ENCODE data around the gene GASK1B. TPM values are rescaled to one million over a fixed set of nuclear protein-coding genes. Genes with fewer than 3 reads are reported as not detected.

The GASK1B gene
- total RNA-seq, 2 donors from 2014 or later, result 20.2 to 27.3 TPM

DNA sequence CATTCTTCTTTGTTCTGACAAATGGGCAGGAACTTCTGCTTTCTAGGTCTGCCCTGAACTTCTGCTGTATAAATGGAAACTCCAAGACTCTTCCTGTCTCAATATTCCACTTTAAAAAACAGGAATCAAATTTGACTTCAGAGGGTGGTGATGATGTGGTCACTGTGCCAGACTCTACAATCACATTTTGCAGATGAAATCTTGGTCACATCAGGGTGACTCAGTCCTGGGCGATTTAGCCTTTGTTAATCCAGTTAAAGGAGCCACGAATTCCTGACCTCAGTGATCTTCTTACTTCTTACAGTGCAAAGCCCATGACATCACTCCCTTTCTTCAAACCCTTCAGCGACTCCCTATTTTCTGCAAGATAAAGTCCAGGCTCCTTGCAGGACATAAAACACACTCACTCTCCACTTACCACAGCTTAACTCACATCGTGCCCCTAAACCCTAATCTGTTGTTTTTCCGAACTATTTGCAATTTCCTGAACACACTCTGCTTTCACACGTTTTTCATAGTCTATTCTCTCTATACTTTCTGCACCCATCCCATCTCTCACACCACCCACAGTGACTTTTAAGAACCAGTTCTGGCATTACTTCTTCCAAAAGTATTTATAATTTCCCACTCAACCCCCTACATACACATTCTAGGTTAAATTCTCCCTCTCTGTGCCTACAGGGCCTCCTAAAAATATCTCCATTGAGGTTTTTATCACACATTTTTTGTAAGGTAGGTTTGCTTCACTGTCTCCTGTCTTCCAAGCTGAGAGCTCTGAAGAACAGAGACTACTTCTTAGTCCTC is 11.1 kb downstream of the GASK1B start:
- no peak for TF ChIP-seq POLR2AphosphoS5 (IDR thresholded peaks at IDR 0.05)
- no peak for TF ChIP-seq CTCF (IDR thresholded peaks at IDR 0.05)
- no peak for TF ChIP-seq POLR2A (IDR thresholded peaks at IDR 0.05)
- no peak overlapping the region for H3K4me3 ChIP-seq
- 67% methylated on average over 6 of the region's 6 CpGs for WGBS

GRCh38 chr4:158159718-158160094 is 13.1 kb downstream of the GASK1B start:
- H3K9me3 ChIP-seq, result no peaks in the 10 kb centered on the region
- no peaks in the 10 kb centered on the region for H3K36me3 ChIP-seq
- H3K27me3 ChIP-seq (replicated peaks; ENCODE audit: insufficient read depth), result no peaks in the 10 kb centered on the region
- TF ChIP-seq CTCF (IDR thresholded peaks at IDR 0.05), result no peak
- TF ChIP-seq POLR2A (IDR thresholded peaks at IDR 0.05), result no peak
- TF ChIP-seq POLR2AphosphoS5 (IDR thresholded peaks at IDR 0.05), result no peak
- H3K4me1 ChIP-seq (replicated peaks), result no peaks in the 10 kb centered on the region
- 51% methylated on average over 4 of the region's 4 CpGs for WGBS
- intact Hi-C loops (cut with DNase I), result no loop called here
- H3K27ac ChIP-seq, result no peak overlapping the region
- DNase-seq (ENCODE audit: low spot score), result no peak
- no peak overlapping the region for H3K4me3 ChIP-seq

More for the DNA sequence above, 11.1 kb downstream of the GASK1B start:
- Histone ChIP-seq H3K4me1 (replicated peaks) (no peaks in the 10 kb centered on the region), H3K27me3 (replicated peaks; ENCODE audit: insufficient read depth) (no peaks in the 10 kb centered on the region), H3K9me3 (no peaks in the 10 kb centered on the region), H3K27ac (no peak overlapping the region), H3K36me3 (no peaks in the 10 kb centered on the region)
- intact Hi-C loops (cut with DNase I), result no loop called here
- DNase-seq (ENCODE audit: low spot score), result no peak

DNA sequence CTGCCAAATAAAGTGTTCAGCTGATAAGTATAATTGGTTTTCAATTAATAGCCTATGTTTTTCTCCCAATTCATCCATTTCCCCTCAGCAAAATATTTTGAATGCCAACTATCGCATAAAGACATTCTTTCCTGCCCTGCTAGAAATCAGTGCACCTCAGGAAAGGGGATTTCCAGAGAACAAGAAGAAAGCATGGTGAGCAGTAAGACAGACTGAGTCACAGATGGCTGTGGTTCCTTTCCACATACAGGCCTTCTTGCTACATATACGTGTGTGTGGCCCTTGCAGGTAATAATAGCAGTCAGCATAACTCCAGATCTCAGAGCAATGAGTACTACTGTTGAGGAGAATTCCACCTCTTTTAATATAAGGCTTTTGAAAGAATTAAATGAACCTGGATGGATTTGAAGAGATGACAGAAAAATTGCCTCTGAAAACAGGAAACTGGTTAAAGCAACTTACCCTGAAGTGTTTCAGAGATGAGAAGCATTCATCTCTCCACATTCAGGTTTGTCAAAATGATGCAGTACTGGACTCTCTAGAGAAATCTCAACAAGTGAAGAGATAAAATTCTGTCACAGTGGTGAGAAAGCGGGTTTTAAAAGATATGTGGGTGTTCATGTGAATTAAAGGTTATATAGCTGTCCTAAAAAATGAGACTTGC is 13.6 kb downstream of the GASK1B start:
- no peaks in the 10 kb centered on the region for H3K4me1 ChIP-seq (replicated peaks)
- no peak overlapping the region for H3K4me3 ChIP-seq
- no peaks in the 10 kb centered on the region for H3K9me3 ChIP-seq
- H3K36me3 ChIP-seq, result no peaks in the 10 kb centered on the region
- intact Hi-C loops (cut with DNase I), result no loop called here
- no peak overlapping the region for H3K27ac ChIP-seq
- WGBS, result 73% methylated on average over 3 of the region's 3 CpGs
- no peaks in the 10 kb centered on the region for H3K27me3 ChIP-seq (replicated peaks; ENCODE audit: insufficient read depth)
- no peak for TF ChIP-seq POLR2A (IDR thresholded peaks at IDR 0.05)
- TF ChIP-seq CTCF (IDR thresholded peaks at IDR 0.05), result no peak
- no peak for TF ChIP-seq POLR2AphosphoS5 (IDR thresholded peaks at IDR 0.05)
- DNase-seq (ENCODE audit: low spot score), result no peak

DNA sequence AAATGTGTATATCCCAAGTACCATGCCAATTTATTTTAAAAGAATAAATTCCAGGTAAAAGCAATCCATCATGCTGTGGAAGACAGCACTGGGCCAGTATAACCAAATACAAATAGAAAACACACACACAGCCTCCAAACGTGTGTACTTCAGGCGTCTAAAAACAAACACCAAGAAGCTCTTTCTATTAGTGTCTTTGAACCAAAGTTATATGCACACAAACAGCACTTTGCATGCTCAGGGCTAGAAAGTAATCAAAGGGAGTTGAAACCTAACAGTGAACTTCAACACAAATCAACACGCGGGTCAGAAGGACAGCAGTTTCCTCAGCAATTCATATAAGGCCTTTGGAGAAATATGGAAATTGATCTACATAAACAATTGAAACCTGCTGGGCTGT is 15.4 kb downstream of the GASK1B start:
- H3K36me3 ChIP-seq, result no peaks in the 10 kb centered on the region
- intact Hi-C loops (cut with DNase I), result no loop called here
- no peaks in the 10 kb centered on the region for H3K27me3 ChIP-seq (replicated peaks; ENCODE audit: insufficient read depth)
- no peaks in the 10 kb centered on the region for H3K4me1 ChIP-seq (replicated peaks)
- H3K9me3 ChIP-seq, result no peaks in the 10 kb centered on the region
- TF ChIP-seq CTCF (IDR thresholded peaks at IDR 0.05), result no peak
- WGBS, result 51% methylated on average over 4 of the region's 4 CpGs
- no peak for DNase-seq (ENCODE audit: low spot score)
- no peak overlapping the region for H3K27ac ChIP-seq
- H3K4me3 ChIP-seq, result no peak overlapping the region

Measured in prostate gland (tissue), 2 donors.